Measurements from ENCODE around the gene CNGB1.

- TF ChIP-seq CTCF (IDR thresholded peaks at IDR 0.05): peak; percentile 46 to 84 (median 72)
- peak; percentile 60 to 80 for TF ChIP-seq POLR2A (IDR thresholded peaks at IDR 0.05)
Measured at GRCh38 chr16:58000706-58001676, 30.1 kb upstream of the CNGB1 start, which contains the start of gene USB1.

All from Peyer's patch (tissue), 4 donors.